Measurements from ENCODE around the gene SPTBN5.

SPTBN5 gene

GRCh38 chr15:41888662-41889253, 5.1 kb downstream of the SPTBN5 start:
- DNase-seq: peak; percentile 43
- in situ Hi-C loops (cut with MboI; ENCODE audit: low pct_unique_long_range_greater_than_20kb, low sequenced_read_pairs): no loop called here

- in situ Hi-C loops (cut with MboI; ENCODE audit: low pct_unique_long_range_greater_than_20kb, low sequenced_read_pairs): no loop called here
- no peak for DNase-seq
Observed at GRCh38 chr15:41887893-41888292, 6.0 kb downstream of the SPTBN5 start.

GRCh38 chr15:41887161-41887560, 6.7 kb downstream of the SPTBN5 start:
- no peak for DNase-seq
- in situ Hi-C loops (cut with MboI; ENCODE audit: low pct_unique_long_range_greater_than_20kb, low sequenced_read_pairs): no loop called here

GRCh38 chr15:41886741-41887140, 7.1 kb downstream of the SPTBN5 start:
- no peak for DNase-seq
- in situ Hi-C loops (cut with MboI; ENCODE audit: low pct_unique_long_range_greater_than_20kb, low sequenced_read_pairs): no loop called here

- DNase-seq: no peak
- in situ Hi-C loops (cut with MboI; ENCODE audit: low pct_unique_long_range_greater_than_20kb, low sequenced_read_pairs): no loop called here
Observed at GRCh38 chr15:41885841-41886240, 8.0 kb downstream of the SPTBN5 start.

- no peak for DNase-seq
- in situ Hi-C loops (cut with MboI; ENCODE audit: low pct_unique_long_range_greater_than_20kb, low sequenced_read_pairs): no loop called here
Observed at GRCh38 chr15:41885321-41885720, 8.5 kb downstream of the SPTBN5 start.

- no peak for DNase-seq
- in situ Hi-C loops (cut with MboI; ENCODE audit: low pct_unique_long_range_greater_than_20kb, low sequenced_read_pairs): no loop called here
Observed at GRCh38 chr15:41884458-41884857, 9.4 kb downstream of the SPTBN5 start.

- in situ Hi-C loops (cut with MboI; ENCODE audit: low pct_unique_long_range_greater_than_20kb, low sequenced_read_pairs): no loop called here
- no peak for DNase-seq
Observed at GRCh38 chr15:41883484-41883825, 10.4 kb downstream of the SPTBN5 start.

GRCh38 chr15:41882689-41883483, 11.0 kb downstream of the SPTBN5 start:
- in situ Hi-C loops (cut with MboI; ENCODE audit: low pct_unique_long_range_greater_than_20kb, low sequenced_read_pairs): no loop called here
- peak; percentile 38 for DNase-seq

GRCh38 chr15:41881920-41882688, 11.7 kb downstream of the SPTBN5 start:
- DNase-seq: no peak
- in situ Hi-C loops (cut with MboI; ENCODE audit: low pct_unique_long_range_greater_than_20kb, low sequenced_read_pairs): no loop called here

GRCh38 chr15:41881550-41881919, 12.3 kb downstream of the SPTBN5 start:
- no peak for DNase-seq
- in situ Hi-C loops (cut with MboI; ENCODE audit: low pct_unique_long_range_greater_than_20kb, low sequenced_read_pairs): no loop called here

- DNase-seq: no peak
- in situ Hi-C loops (cut with MboI; ENCODE audit: low pct_unique_long_range_greater_than_20kb, low sequenced_read_pairs): no loop called here
Observed at GRCh38 chr15:41881086-41881485, 12.8 kb downstream of the SPTBN5 start.

- in situ Hi-C loops (cut with MboI; ENCODE audit: low pct_unique_long_range_greater_than_20kb, low sequenced_read_pairs): no loop called here
- no peak for DNase-seq
Observed at GRCh38 chr15:41880156-41880877, 13.5 kb downstream of the SPTBN5 start.

- in situ Hi-C loops (cut with MboI; ENCODE audit: low pct_unique_long_range_greater_than_20kb, low sequenced_read_pairs): no loop called here
- no peak for DNase-seq
Observed at GRCh38 chr15:41879321-41879845, 14.5 kb downstream of the SPTBN5 start.

GRCh38 chr15:41878355-41878699, 15.5 kb downstream of the SPTBN5 start:
- no peak for DNase-seq
- in situ Hi-C loops (cut with MboI; ENCODE audit: low pct_unique_long_range_greater_than_20kb, low sequenced_read_pairs): no loop called here

- in situ Hi-C loops (cut with MboI; ENCODE audit: low pct_unique_long_range_greater_than_20kb, low sequenced_read_pairs): no loop called here
- DNase-seq: no peak
Observed at GRCh38 chr15:41877631-41878354, 16.1 kb downstream of the SPTBN5 start.

GRCh38 chr15:41876689-41877088, 17.2 kb downstream of the SPTBN5 start:
- no peak for DNase-seq
- in situ Hi-C loops (cut with MboI; ENCODE audit: low pct_unique_long_range_greater_than_20kb, low sequenced_read_pairs): no loop called here

GRCh38 chr15:41876007-41876406, 17.8 kb downstream of the SPTBN5 start:
- no peak for DNase-seq
- in situ Hi-C loops (cut with MboI; ENCODE audit: low pct_unique_long_range_greater_than_20kb, low sequenced_read_pairs): no loop called here

- DNase-seq: no peak
- in situ Hi-C loops (cut with MboI; ENCODE audit: low pct_unique_long_range_greater_than_20kb, low sequenced_read_pairs): no loop called here
Observed at GRCh38 chr15:41874736-41875135, 19.1 kb downstream of the SPTBN5 start.

Data from KBM-7 (cell line).